NCI-H446 (cell line): Measurements from ENCODE around the gene LEMD2.

Experiments used
- DNase-seq, 2 experiments: peaks; one replicate each; lab custom pipeline; 2025; lab: John Stamatoyannopoulos, UW

LEMD2 gene

GRCh38 chr6:33794910-33795623 is 6.1 kb upstream of the LEMD2 start:
- DNase-seq, result no peak

- no peak for DNase-seq
These were observed 4.1 kb upstream of the LEMD2 start for GRCh38 chr6:33792981-33793380.

GRCh38 chr6:33791620-33792019 is 2.7 kb upstream of the LEMD2 start:
- no peak for DNase-seq

- no peak for DNase-seq
These were observed 2.0 kb upstream of the LEMD2 start for GRCh38 chr6:33790910-33791309.

GRCh38 chr6:33790379-33790778 is 1.4 kb upstream of the LEMD2 start:
- DNase-seq, result no peak

GRCh38 chr6:33789550-33789895 is 593 bp upstream of the LEMD2 start:
- DNase-seq, result no peak

GRCh38 chr6:33787954-33788693 is 806 bp downstream of the LEMD2 start:
- DNase-seq, result peak in 1 of 2 experiments; percentile 16

- DNase-seq, result no peak
These were observed 1.5 kb downstream of the LEMD2 start for GRCh38 chr6:33787346-33787953.

GRCh38 chr6:33786736-33787135 is 2.2 kb downstream of the LEMD2 start:
- no peak for DNase-seq

GRCh38 chr6:33785778-33786177 is 3.2 kb downstream of the LEMD2 start:
- DNase-seq, result no peak

- no peak for DNase-seq
These were observed 4.1 kb downstream of the LEMD2 start for GRCh38 chr6:33784787-33785186.

- DNase-seq, result no peak
These were observed 5.0 kb downstream of the LEMD2 start for GRCh38 chr6:33783781-33784520.

- no peak for DNase-seq
These were observed 6.4 kb downstream of the LEMD2 start for GRCh38 chr6:33782561-33782960.

GRCh38 chr6:33781131-33781975 is 7.6 kb downstream of the LEMD2 start:
- no peak for DNase-seq

- DNase-seq, result no peak
These were observed 9.0 kb downstream of the LEMD2 start for GRCh38 chr6:33779895-33780294.

- DNase-seq, result no peak
These were observed 9.6 kb downstream of the LEMD2 start for GRCh38 chr6:33779290-33779689.

- DNase-seq, result no peak
These were observed 10.3 kb downstream of the LEMD2 start for GRCh38 chr6:33778444-33779121.

- no peak for DNase-seq
These were observed 11.2 kb downstream of the LEMD2 start for GRCh38 chr6:33777398-33778388.

- no peak for DNase-seq
These were observed 12.2 kb downstream of the LEMD2 start for GRCh38 chr6:33776764-33777163.

GRCh38 chr6:33776186-33776585 is 12.7 kb downstream of the LEMD2 start:
- DNase-seq, result no peak
